ENCODE results near the gene PELI1. TPM values are rescaled to one million over a fixed set of nuclear protein-coding genes. Genes with fewer than 3 reads are reported as not detected.

Gene PELI1
- total RNA-seq, 6 experiments from 2014 or later, result 1.9 to 4.9 (median 2.8) TPM

- TF ChIP-seq CTCF (IDR thresholded peaks at IDR 0.05), result no peak
- Mint-ChIP-seq H3K36me3 (ENCODE audit: low read depth) (no peaks in the 10 kb centered on the region), H3K27me3 (ENCODE audit: insufficient read depth) (peaks cover 49% of the 10 kb centered on the region), H3K4me1 (ENCODE audit: low read depth) (no peaks in the 10 kb centered on the region), H3K27ac (no peak overlapping the region), H3K9me3 (no peaks in the 10 kb centered on the region), H3K4me3 (no peak overlapping the region)
- no peak for DNase-seq
These were observed 44.9 kb upstream of the PELI1 start for GRCh38 chr2:64189167-64189566.

- Mint-ChIP-seq H3K27ac (no peak overlapping the region), H3K4me3 (no peak overlapping the region), H3K9me3 (no peaks in the 10 kb centered on the region), H3K4me1 (ENCODE audit: low read depth) (no peaks in the 10 kb centered on the region), H3K36me3 (ENCODE audit: low read depth) (no peaks in the 10 kb centered on the region), H3K27me3 (ENCODE audit: insufficient read depth) (peaks cover 42% of the 10 kb centered on the region)
- no peak for TF ChIP-seq CTCF (IDR thresholded peaks at IDR 0.05)
- DNase-seq, result no peak
These were observed 42.7 kb upstream of the PELI1 start for GRCh38 chr2:64186699-64187605.

- no peaks in the 10 kb centered on the region; the same call in 1 of the 2 replicates for H3K4me1 Mint-ChIP-seq (ENCODE audit: low read depth)
- no peak for TF ChIP-seq CTCF (IDR thresholded peaks at IDR 0.05)
- H3K4me3 Mint-ChIP-seq, result peak overlapping the region; percentile 0; the same call in 1 of the 2 replicates
- no peaks in the 10 kb centered on the region for H3K9me3 Mint-ChIP-seq
- no peak for DNase-seq
- H3K36me3 Mint-ChIP-seq (ENCODE audit: low read depth), result no peaks in the 10 kb centered on the region
- H3K27ac Mint-ChIP-seq, result no peak overlapping the region
- peaks cover 12% of the 10 kb centered on the region for H3K27me3 Mint-ChIP-seq (ENCODE audit: insufficient read depth)
These were observed 35.5 kb upstream of the PELI1 start for GRCh38 chr2:64179582-64180321.

GRCh38 chr2:64177315-64177714 is 33.1 kb upstream of the PELI1 start:
- Mint-ChIP-seq H3K9me3 (no peaks in the 10 kb centered on the region), H3K4me3 (no peak overlapping the region), H3K4me1 (ENCODE audit: low read depth) (no peaks in the 10 kb centered on the region; the same call in 1 of the 2 replicates), H3K36me3 (ENCODE audit: low read depth) (no peaks in the 10 kb centered on the region), H3K27me3 (ENCODE audit: insufficient read depth) (peaks cover 7% of the 10 kb centered on the region), H3K27ac (no peak overlapping the region)
- TF ChIP-seq CTCF (IDR thresholded peaks at IDR 0.05), result no peak
- no peak for DNase-seq

- Mint-ChIP-seq H3K36me3 (ENCODE audit: low read depth) (no peaks in the 10 kb centered on the region), H3K27me3 (ENCODE audit: insufficient read depth) (peaks cover 6% of the 10 kb centered on the region), H3K4me3 (no peak overlapping the region), H3K9me3 (no peaks in the 10 kb centered on the region), H3K4me1 (ENCODE audit: low read depth) (no peaks in the 10 kb centered on the region; the same call in 1 of the 2 replicates), H3K27ac (no peak overlapping the region)
- no peak for DNase-seq
- TF ChIP-seq CTCF (IDR thresholded peaks at IDR 0.05), result no peak
These were observed 31.4 kb upstream of the PELI1 start for GRCh38 chr2:64175419-64176197.

Measured in HFFc6 (cell line).